Central memory CD4-positive, alpha-beta T cell (primary cell): Measurements from ENCODE around the gene SLC6A15.

Experiments used
- DNase-seq: peaks from one replicate; pipeline ENCODE4 v3.0.0; 2022

Gene SLC6A15

GRCh38 chr12:84874125-84874824 is 38.3 kb downstream of the SLC6A15 start:
- DNase-seq = peak; percentile 23

- no peak for DNase-seq
Observed at GRCh38 chr12:84862186-84862585, 50.4 kb downstream of the SLC6A15 start.

- no peak for DNase-seq
Observed at GRCh38 chr12:84860718-84861117, 51.9 kb downstream of the SLC6A15 start.

GRCh38 chr12:84858796-84859195 is 53.8 kb downstream of the SLC6A15 start:
- no peak for DNase-seq

GRCh38 chr12:84857525-84858208 is 54.9 kb downstream of the SLC6A15 start:
- DNase-seq = no peak

GRCh38 chr12:84856156-84856900 is 56.3 kb downstream of the SLC6A15 start:
- no peak for DNase-seq

GRCh38 chr12:84843593-84844144 is 68.9 kb downstream of the SLC6A15 start:
- no peak for DNase-seq

GRCh38 chr12:84842406-84843013 is 70.1 kb downstream of the SLC6A15 start:
- no peak for DNase-seq

GRCh38 chr12:84841591-84841990 is 71.0 kb downstream of the SLC6A15 start:
- no peak for DNase-seq

- DNase-seq = no peak
Observed at GRCh38 chr12:84840356-84840755, 72.2 kb downstream of the SLC6A15 start.

GRCh38 chr12:84826925-84827324 is 85.7 kb downstream of the SLC6A15 start:
- no peak for DNase-seq

- no peak for DNase-seq
Observed at GRCh38 chr12:84825149-84825548, 87.5 kb downstream of the SLC6A15 start.

- no peak for DNase-seq
Observed at GRCh38 chr12:84822525-84822924, 90.1 kb downstream of the SLC6A15 start.

- DNase-seq = no peak
Observed at GRCh38 chr12:84816916-84817695, 95.5 kb downstream of the SLC6A15 start.

GRCh38 chr12:84814664-84815245 is 97.8 kb downstream of the SLC6A15 start:
- DNase-seq = no peak

GRCh38 chr12:84813780-84814663 is 98.6 kb downstream of the SLC6A15 start:
- DNase-seq = no peak

- no peak for DNase-seq
Observed at GRCh38 chr12:84811291-84811690, 101.3 kb downstream of the SLC6A15 start.

- DNase-seq = no peak
Observed at GRCh38 chr12:84810611-84811010, 102.0 kb downstream of the SLC6A15 start.
